HG02763 (cell line): ENCODE data around the gene PREX1.

Experiments used
- ATAC-seq: cut with Tn5 transposase; IDR thresholded peaks from one replicate; pipeline ENCODE4 v1.9.1; 2021; ENCODE audit warnings: mild to moderate bottlenecking, moderate library complexity; ENCODE audit not compliant: unreplicated experiment

The PREX1 gene

GRCh38 chr20:48738094-48738398 is 89.8 kb downstream of the PREX1 start:
- ATAC-seq, result no peak

- no peak for ATAC-seq
Observed at GRCh38 chr20:48737434-48738093, 90.2 kb downstream of the PREX1 start.

GRCh38 chr20:48736636-48737035 is 91.2 kb downstream of the PREX1 start:
- ATAC-seq, result no peak

GRCh38 chr20:48736231-48736630 is 91.6 kb downstream of the PREX1 start:
- no peak for ATAC-seq

- no peak for ATAC-seq
Observed at GRCh38 chr20:48735112-48735511, 92.7 kb downstream of the PREX1 start.

- ATAC-seq, result no peak
Observed at GRCh38 chr20:48734104-48734749, 93.6 kb downstream of the PREX1 start.

- no peak for ATAC-seq
Observed at GRCh38 chr20:48733296-48733790, 94.5 kb downstream of the PREX1 start.

GRCh38 chr20:48732081-48732829 is 95.5 kb downstream of the PREX1 start:
- no peak for ATAC-seq

GRCh38 chr20:48731536-48731935 is 96.3 kb downstream of the PREX1 start:
- no peak for ATAC-seq

GRCh38 chr20:48730977-48731376 is 96.8 kb downstream of the PREX1 start:
- ATAC-seq, result no peak

GRCh38 chr20:48729538-48729937 is 98.3 kb downstream of the PREX1 start:
- no peak for ATAC-seq

GRCh38 chr20:48728042-48728825 is 99.6 kb downstream of the PREX1 start:
- no peak for ATAC-seq

- ATAC-seq, result no peak
Observed at GRCh38 chr20:48727226-48727625, 100.6 kb downstream of the PREX1 start.

GRCh38 chr20:48725555-48725991 is 102.2 kb downstream of the PREX1 start:
- ATAC-seq, result no peak

GRCh38 chr20:48724891-48725554 is 102.8 kb downstream of the PREX1 start:
- no peak for ATAC-seq

- ATAC-seq, result no peak
Observed at GRCh38 chr20:48724382-48724781, 103.4 kb downstream of the PREX1 start.

GRCh38 chr20:48723308-48724264 is 104.2 kb downstream of the PREX1 start:
- ATAC-seq, result no peak

GRCh38 chr20:48722737-48723191 is 105.0 kb downstream of the PREX1 start:
- no peak for ATAC-seq

GRCh38 chr20:48722002-48722731 is 105.6 kb downstream of the PREX1 start:
- no peak for ATAC-seq
